Activated CD8-positive, alpha-beta memory T cell treated with anti-CD3 and anti-CD28 coated beads, Interleukin-2, amount 50 U/mL, for 48 hours (primary cell): Measurements from ENCODE around the gene CPSF4.
A peak's percentile ranks its signal among the peaks of the same experiment; 100 is the strongest.
"Not testable (repeated sequence)": the region's sequence is repeated elsewhere in the genome, so short reads cannot be mapped to it uniquely, and the experiment has no call there.

Experiments used
- DNase-seq: peaks from one replicate; pipeline ENCODE4 v3.0.0-alpha.2; 2020

Gene CPSF4

DNA sequence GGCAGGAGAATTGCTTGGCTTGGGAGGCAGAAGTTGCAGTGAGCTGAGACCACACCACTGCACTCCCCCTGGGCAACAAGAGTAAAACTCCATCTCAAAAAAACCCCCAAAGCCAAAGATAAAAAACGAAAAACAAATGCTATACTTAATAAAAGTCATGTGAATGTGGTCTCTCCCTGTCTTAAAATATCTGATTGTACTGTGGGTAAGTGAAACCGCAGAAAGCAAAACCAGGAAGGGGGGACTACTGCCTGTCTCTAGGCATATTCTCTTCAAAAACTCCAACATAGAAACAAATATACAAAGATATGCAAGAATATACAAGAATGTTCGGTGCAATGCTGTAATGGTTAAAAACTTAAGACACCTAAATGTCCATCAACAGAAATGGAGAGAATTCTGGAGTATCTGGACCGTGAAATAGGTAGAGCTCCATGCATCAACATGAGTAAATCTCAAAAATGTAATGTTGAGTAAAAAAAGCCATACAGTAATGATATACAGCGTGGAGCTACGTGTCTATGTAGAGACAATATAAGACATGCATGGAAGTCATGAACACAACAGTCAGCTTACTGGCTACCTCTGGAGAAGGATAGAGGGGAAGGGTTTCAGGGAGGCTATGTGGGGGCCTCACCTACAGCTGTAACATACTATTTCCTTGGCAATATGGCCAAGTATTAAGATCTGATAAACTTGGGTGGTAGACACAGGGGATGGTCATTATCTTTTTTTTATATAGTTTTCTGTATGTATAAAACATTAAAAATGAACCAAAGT, 59.2 kb downstream of the CPSF4 start:
- no peak for DNase-seq

DNA sequence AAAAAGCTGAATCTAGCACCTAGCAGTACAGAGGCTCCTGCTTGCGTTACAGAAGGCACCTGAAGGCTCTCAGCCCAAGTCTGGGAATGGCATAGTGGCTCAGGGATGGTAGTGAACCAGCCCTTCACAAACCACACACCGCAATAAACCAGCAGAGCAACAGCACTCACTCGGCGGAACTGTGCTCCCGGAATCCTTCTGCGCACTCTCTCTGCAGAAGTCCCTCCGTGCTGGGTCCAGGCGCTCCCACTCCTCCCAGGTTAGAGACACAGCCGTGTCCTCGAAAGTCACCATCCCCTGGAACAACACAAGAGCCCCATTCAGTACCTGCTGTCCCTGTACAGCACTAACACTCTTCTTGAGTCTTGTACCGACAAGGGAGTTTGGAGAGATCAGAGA, 59.8 kb downstream of the CPSF4 start:
- DNase-seq = no peak

DNA sequence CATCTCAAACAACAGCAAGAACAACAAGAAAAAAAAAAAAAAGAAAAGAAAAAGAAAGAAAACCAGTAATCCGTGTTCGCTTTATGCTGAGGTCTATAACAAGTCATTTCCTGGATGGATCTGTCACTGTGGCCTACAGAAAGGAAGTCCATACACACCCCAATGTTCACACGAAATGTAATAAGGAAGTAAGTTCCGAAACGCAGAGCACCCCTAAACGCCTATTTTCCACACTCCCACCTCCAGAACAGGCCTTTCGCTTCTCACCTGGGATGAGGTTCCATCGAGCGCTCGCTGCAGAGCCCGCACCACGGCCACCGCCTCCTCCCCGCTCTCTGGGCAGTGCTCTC, 60.6 kb downstream of the CPSF4 start:
- DNase-seq = no peak

DNA sequence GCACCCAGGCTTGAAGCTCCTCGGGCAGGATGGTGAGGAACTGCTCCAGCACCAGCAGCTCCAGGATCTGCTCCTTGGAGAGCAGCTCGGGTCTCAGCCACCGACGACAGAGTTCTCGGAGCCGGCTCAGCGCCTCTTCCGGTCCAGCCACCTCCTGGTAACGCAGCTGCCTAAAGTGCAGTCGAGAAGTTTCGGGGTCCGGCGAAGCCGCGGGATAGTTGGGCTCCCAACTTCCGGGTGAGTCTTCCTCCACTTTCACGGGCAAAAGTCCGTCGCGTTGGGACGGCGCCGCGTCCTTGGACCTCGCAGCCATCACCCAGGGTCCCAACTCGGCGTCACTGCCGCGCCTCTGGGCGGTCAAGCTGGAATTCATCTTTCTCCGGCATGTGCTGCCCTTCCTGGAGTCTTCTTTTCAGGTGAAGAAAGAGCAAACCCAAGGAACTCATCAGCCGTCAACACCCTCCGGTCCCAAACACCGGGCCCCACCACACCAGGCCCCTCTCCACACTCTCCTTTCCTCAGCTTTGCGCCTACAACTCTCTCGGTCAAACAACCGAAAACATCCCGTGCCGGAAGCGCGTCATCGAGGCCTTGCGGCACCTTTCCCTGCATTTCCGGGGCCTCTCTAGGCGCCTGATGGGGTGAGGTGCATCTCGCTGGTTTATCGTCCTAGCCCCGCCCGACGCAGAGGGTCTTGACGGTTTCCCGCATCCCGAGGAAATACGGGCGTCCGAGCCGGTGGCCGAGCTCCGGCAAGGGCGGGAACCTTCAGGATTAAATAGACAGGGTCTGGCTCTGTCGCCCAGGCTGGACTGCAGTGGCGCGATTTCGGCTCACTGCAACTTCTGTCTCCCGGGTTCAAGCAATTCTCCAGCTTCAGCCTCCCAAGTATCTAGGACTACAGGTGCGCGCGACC, 61.2 kb downstream of the CPSF4 start, which contains the start of gene ZNF394:
Gene ZNF394, minus strand, starts transcription at position 561 of the 916 bp plus-strand sequence. Its CDS starts 188 bp downstream, at position 373.
- DNase-seq = peak; percentile 92

DNA sequence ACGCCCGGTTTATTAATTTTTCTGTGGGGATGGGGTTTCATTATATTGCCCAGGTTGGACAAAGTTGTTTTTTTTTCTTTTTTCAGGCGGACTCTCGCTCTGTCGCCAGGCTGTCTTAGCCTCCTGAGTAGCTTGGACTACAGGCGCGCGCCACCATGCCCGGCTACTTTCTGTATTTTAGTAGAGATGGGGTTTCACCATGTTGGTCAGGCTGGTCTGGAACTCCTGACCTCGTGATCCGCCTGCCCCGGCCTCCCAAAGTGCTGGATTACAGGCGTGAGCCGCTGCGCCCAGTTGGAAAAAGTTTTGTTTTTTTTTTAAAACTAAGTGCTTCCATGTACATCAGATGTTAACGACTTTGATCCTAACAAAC, 61.9 kb downstream of the CPSF4 start:
- no peak for DNase-seq

DNA sequence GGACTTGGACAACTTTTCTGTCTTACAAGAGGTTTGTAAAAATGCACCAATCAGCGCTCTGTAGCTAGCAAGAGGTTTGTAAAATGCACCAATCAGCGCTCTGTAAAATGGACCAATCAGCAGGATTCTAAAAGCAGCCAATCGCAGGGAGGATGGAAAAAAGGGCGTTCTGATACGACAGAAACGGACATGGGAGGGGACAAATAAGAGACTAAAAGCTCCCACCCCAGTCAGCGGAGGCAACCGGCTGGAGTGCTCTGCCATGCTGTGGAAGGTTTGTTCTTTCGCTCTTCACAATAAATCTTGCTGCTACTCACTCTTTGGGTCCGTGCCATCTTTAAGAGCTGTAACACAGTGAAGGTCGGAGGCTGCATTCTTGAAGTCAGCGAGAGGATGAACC, 62.5 kb downstream of the CPSF4 start:
- not testable (repeated sequence) for DNase-seq

DNA sequence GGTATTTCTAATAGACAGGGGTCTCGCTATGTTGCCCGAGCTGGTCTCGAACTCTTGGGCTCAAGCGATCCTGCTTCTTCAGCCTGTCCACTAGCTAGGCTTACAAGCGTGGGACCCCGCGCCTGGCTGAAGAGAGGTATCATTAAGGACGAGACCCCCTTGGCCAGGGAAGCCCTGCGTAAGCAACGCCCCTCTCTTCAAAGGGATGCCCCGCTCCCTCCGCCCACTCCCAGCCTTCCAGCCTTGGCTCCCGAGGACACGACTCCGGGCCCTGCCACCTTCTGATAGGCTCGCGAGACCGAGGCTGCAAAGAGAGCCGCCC, 65.5 kb downstream of the CPSF4 start:
- DNase-seq = no peak

DNA sequence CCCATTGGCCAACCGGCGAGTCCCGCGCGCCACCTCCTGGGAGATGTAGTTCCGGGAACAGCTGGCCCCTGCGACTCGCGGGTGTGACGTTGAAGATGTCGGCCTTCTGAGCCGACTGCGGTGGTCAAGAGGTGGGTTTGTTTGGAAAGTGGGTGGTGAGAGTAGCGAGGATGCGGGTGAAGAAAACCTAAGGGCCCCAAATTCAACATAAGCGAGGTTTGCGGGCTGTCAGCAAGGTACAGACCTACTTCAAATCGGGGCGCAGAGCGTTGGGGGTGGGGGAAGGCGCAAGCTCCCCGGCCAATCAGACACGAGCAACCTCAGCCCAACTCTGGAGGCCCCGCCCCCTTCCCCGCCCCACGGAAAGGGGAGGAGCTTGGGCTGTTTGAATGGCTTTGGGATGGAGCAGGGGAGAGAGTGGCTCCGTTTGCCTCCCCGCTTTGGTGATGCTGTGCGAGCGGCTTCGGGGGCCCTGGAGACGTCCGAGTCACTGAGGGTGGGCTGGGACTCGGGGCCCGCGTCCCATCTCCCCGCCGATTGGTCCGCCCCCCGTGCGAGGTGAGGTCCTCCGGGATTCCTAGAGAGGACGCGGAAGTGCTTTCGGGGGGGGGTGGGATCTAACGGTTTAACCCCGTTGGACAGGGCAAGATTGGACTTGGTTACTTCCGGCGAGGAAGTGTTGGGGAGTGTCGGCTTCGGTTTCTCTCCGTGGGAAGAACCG, 66.0 kb downstream of the CPSF4 start, which contains the start of gene ZKSCAN5:
Gene ZKSCAN5, plus strand, starts transcription at position 60 of the 721 bp plus-strand sequence. CDS start 1,383 bp downstream, outside the sequence.
- DNase-seq = peak; percentile 98

DNA sequence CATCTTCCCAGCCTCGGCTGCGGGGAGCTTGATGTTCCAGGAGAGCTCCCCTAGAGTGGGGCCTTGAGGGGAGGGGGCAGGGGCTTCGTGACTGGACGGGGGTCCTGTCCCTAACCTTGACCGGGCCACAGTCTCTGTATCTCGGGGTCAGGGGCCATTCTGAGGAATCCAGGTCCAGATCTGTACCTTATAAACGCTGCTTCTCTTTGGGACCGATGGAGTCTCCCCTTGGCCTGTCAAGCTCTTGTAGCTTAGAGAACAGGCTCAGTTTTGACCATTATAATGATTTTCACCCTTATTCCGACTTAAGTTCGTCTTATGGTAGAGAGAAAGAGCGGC, 66.5 kb downstream of the CPSF4 start:
- no peak for DNase-seq
